A549 (cell line): ENCODE data around the gene BTBD16. TPM values are rescaled to one million over a fixed set of nuclear protein-coding genes. Genes with fewer than 3 reads are reported as not detected.

ENCODE experiments used
- ATAC-seq, 2 experiments: fragments of 200-7000 bp in 1 of 2; fragments of >200 bp in 1 of 2; cut with Nextera tagmentation in 1 of 2; cut with Tn5 transposase in 1 of 2; 3 replicates each; pipeline versions ENCODE4 v1.8.0 to v1.9.1; 2018 to 2020; ENCODE audit warnings: mild to moderate bottlenecking in 1 of 2, moderate library complexity in 1 of 2
- CTCF ChIA-PET: fragments of 300-600 bp; sonication (Branson Sonifier 250); formaldehyde crosslinking; extraction: SDS; loops from one replicate; lab custom pipeline; 2021; ENCODE audit warnings: antibody characterized with exemption, inconsistent platforms; lab: Yijun Ruan, JAX
- POLR2A ChIA-PET: fragments of 350-600 bp; formaldehyde crosslinking; extraction: SDS; loops from one replicate; lab custom pipeline; 2021; ENCODE audit warnings: antibody characterized with exemption, inconsistent platforms; lab: Yijun Ruan, JAX
- DNase-seq, 2 experiments: peaks; one replicate each; pipeline versions ENCODE4 v3.0.0 to v3.0.0-alpha.2; 2011 to 2016; ENCODE audit warnings: low read depth in 1 of 2, low spot score in 1 of 2
- FAIRE-seq: peaks from 2 replicates; lab custom pipeline; 2011; peaks lifted over from hg19 to GRCh38; lab: Jason Lieb, UNC
- H3K27ac ChIP-seq, 2 experiments: fragments of >200 bp; sonication (Bioruptor Twin); formaldehyde crosslinking; 3 replicates each; pipeline ENCODE4 v1.5.1; 2016 to 2017
- H3K4me1 ChIP-seq: fragments of >200 bp; sonication (Bioruptor Twin); formaldehyde crosslinking; 3 replicates; pipeline ENCODE4 v1.6.1; 2016
- H3K4me2 ChIP-seq: fragments of >200 bp; sonication (Bioruptor Twin); formaldehyde crosslinking; 3 replicates; pipeline ENCODE4 v1.6.1; 2016
- H3K4me3 ChIP-seq: fragments of >200 bp; sonication (Bioruptor Twin); formaldehyde crosslinking; 3 replicates; pipeline ENCODE4 v1.5.1; 2016
- H3K9me3 ChIP-seq: fragments of >200 bp; sonication (Bioruptor Twin); formaldehyde crosslinking; 3 replicates; pipeline ENCODE4 v1.6.1; 2016
- BHLHE40 ChIP-seq: IDR thresholded peaks from 2 replicates; pipeline ENCODE4 v1.6.1; 2012; ENCODE audit warnings: low read depth, low read length, inconsistent platforms
- CHD2 ChIP-seq: fragments of 150-350 bp; IDR thresholded peaks from 2 replicates; pipeline ENCODE4 v1.6.1; 2014; ENCODE audit warnings: low read length; ENCODE audit not compliant: partially characterized antibody
- CTCF ChIP-seq: fragments of >200 bp; sonication (Bioruptor Twin); formaldehyde crosslinking; IDR thresholded peaks from 3 replicates; pipeline ENCODE4 v1.5.1; 2016
- ELK1 ChIP-seq: fragments of 150-350 bp; IDR thresholded peaks from 2 replicates; pipeline ENCODE4 v1.6.1; 2014; ENCODE audit warnings: low read depth, mild to moderate bottlenecking, low read length
- HEYL ChIP-seq: fragments of 250-450 bp; sonication (Bioruptor Pico); IDR thresholded peaks from 2 replicates; pipeline ENCODE4 v1.8.0; 2021; ENCODE audit warnings: mild to moderate bottlenecking, moderate library complexity
- HMGXB4 ChIP-seq: fragments of 250-450 bp; sonication (Bioruptor Pico); IDR thresholded peaks from 2 replicates; pipeline ENCODE4 v1.5.0; 2021; ENCODE audit warnings: mild to moderate bottlenecking, moderate library complexity, borderline replicate concordance
- HOXA7 ChIP-seq: fragments of 250-450 bp; sonication (Bioruptor Pico); IDR thresholded peaks from 2 replicates; pipeline ENCODE4 v1.5.0; 2020; ENCODE audit warnings: mild to moderate bottlenecking, moderate library complexity
- HOXB13 ChIP-seq: fragments of 250-450 bp; sonication (Bioruptor Pico); IDR thresholded peaks from 2 replicates; pipeline ENCODE4 v1.5.0; 2020; ENCODE audit warnings: low read depth, mild to moderate bottlenecking, moderate library complexity
- HOXB5 ChIP-seq: fragments of 250-450 bp; sonication (Bioruptor Pico); IDR thresholded peaks from 2 replicates; pipeline ENCODE4 v1.5.0; 2020; ENCODE audit warnings: mild to moderate bottlenecking, moderate library complexity
- JUNB ChIP-seq: fragments of >200 bp; sonication (Bioruptor Twin); formaldehyde crosslinking; IDR thresholded peaks from 2 replicates; pipeline ENCODE4 v1.6.1; 2016
- NPAS2 ChIP-seq: fragments of 250-450 bp; sonication (Bioruptor Pico); IDR thresholded peaks from 2 replicates; pipeline ENCODE4 v1.8.0; 2022; ENCODE audit warnings: mild to moderate bottlenecking, moderate library complexity, borderline replicate concordance
- NR3C1 ChIP-seq: fragments of >200 bp; sonication (Bioruptor Twin); formaldehyde crosslinking; IDR thresholded peaks from 3 replicates; pipeline ENCODE4 v1.6.1; 2017
- POLR2AphosphoS2 ChIP-seq: conservative IDR thresholded peaks from 2 replicates; pipeline ENCODE4 v1.6.1; 2012; ENCODE audit warnings: low read length, improper control_type of control experiment, inconsistent platforms
- SMC3 ChIP-seq: fragments of >200 bp; sonication (Bioruptor Twin); formaldehyde crosslinking; IDR thresholded peaks from 3 replicates; pipeline ENCODE4 v1.6.1; 2018; ENCODE audit warnings: inconsistent platforms
- TP53 ChIP-seq: fragments of 250-450 bp; sonication (Bioruptor Pico); IDR thresholded peaks from 2 replicates; pipeline ENCODE4 v1.5.0; 2021; ENCODE audit warnings: mild to moderate bottlenecking, moderate library complexity
- USF2 ChIP-seq: fragments of 450-650 bp; IDR thresholded peaks from 2 replicates; pipeline ENCODE4 v1.6.1; 2014; ENCODE audit warnings: antibody characterized with exemption
- ZFP36 ChIP-seq: fragments of 450-650 bp; IDR thresholded peaks from 2 replicates; pipeline ENCODE4 v1.6.1; 2014; ENCODE audit warnings: borderline replicate concordance; ENCODE audit not compliant: partially characterized antibody
- ZNF302 ChIP-seq: fragments of 250-450 bp; sonication (Bioruptor Pico); IDR thresholded peaks from 2 replicates; pipeline ENCODE4 v1.9.0; 2021; ENCODE audit warnings: inconsistent platforms, mild to moderate bottlenecking, moderate library complexity
- WGBS: methylation state at CpG from one replicate; pipeline ENCODE4 v1.1.6; 2017; ENCODE audit errors: missing lambda C conversion rate; 5-methylcytosine and 5-hydroxymethylcytosine counted together
- polyA plus RNA-seq, 4 experiments: library from polyadenylated mRNA; depleted of rRNA in 3 of 4; stranded (reverse); fragments of >200 nt; fragmentation: RNase III in 1 of 4; extraction: RNeasy Plus Mini Kit Qiagen cat#74134 plus additional on column Dnase treatment in 1 of 4; gene quantifications; 2 replicates in 3 of 4; 3 replicates in 1 of 4; pipeline ENCODE4 v1.2.3, GENCODE V29; 2011 to 2017

Gene BTBD16
- polyA plus RNA-seq, 2 of the 4 experiments (the other 2 are of a cell fraction): 0.32 to 2.1 TPM

- Histone ChIP-seq H3K4me1 (no peaks in the 10 kb centered on the region), H3K4me3 (no peak overlapping the region), H3K9me3 (no peaks in the 10 kb centered on the region)
- CTCF ChIA-PET: interaction anchor here (8.3 kb wide), 1 partner anchor 15 kb away, joined by 64 read pairs; the partner anchor contains the start of gene BTBD16
- no peak for FAIRE-seq
- peak; percentile 52 for TF ChIP-seq ZFP36
- no peak for TF ChIP-seq NPAS2 (CRISPR knock-in tag)
- TF ChIP-seq, all 56 proteins: peak for 1
- DNase-seq: no peak
- no peak for ATAC-seq
- no peak overlapping the region for H3K4me2 ChIP-seq
- H3K27ac ChIP-seq: no peak overlapping the region
- POLR2A ChIA-PET: no interaction called here
- WGBS: 94% methylated on average over 2 of the region's 2 CpGs
Measured at GRCh38 chr10:122253605-122254004, 17.5 kb upstream of the BTBD16 start.

- 95% methylated on average over 5 of the region's 5 CpGs for WGBS
- H3K27ac ChIP-seq: no peak overlapping the region
- H3K4me2 ChIP-seq: no peak overlapping the region
- DNase-seq (no peak), ATAC-seq (no peak), FAIRE-seq (no peak)
- TF ChIP-seq ZFP36: no peak
- no peak for TF ChIP-seq CHD2
- no peak for TF ChIP-seq NR3C1
- no peak for TF ChIP-seq SMC3
- TF ChIP-seq HEYL (CRISPR knock-in tag): no peak
- no peak for TF ChIP-seq HOXB5 (CRISPR knock-in tag)
- no peak for TF ChIP-seq JUNB
- TF ChIP-seq HOXA7 (CRISPR knock-in tag): no peak
- no peak for TF ChIP-seq HOXB13 (CRISPR knock-in tag)
- no peak for TF ChIP-seq POLR2AphosphoS2
- no peak overlapping the region for H3K4me3 ChIP-seq
- no peaks in the 10 kb centered on the region for H3K9me3 ChIP-seq
- CTCF ChIA-PET: interaction anchor here (0.8 to 8.3 kb wide), 2 partner anchors 8 to 14 kb away, joined by 3 to 64 read pairs; partner anchors contain the start of gene BTBD16
- H3K4me1 ChIP-seq: no peaks in the 10 kb centered on the region
- POLR2A ChIA-PET: no interaction called here
Measured at GRCh38 chr10:122254831-122255230, 16.3 kb upstream of the BTBD16 start.

- H3K4me1 ChIP-seq: no peaks in the 10 kb centered on the region
Measured at GRCh38 chr10:122255509-122256301, 15.4 kb upstream of the BTBD16 start.

GRCh38 chr10:122257041-122257440 is 14.1 kb upstream of the BTBD16 start:
- CTCF ChIA-PET: interaction anchor here (8.3 kb wide), 1 partner anchor 12 kb away, joined by 64 read pairs; the partner anchor contains the start of gene BTBD16

More at GRCh38 chr10:122255509-122256301, 15.4 kb upstream of the BTBD16 start:
- no peak for TF ChIP-seq ZNF302
- no peak for TF ChIP-seq BHLHE40
- TF ChIP-seq HMGXB4 (CRISPR knock-in tag): no peak
- Histone ChIP-seq H3K9me3 (no peaks in the 10 kb centered on the region), H3K4me3 (no peak overlapping the region), H3K27ac (no peak overlapping the region), H3K4me2 (no peak overlapping the region)
- POLR2A ChIA-PET: no interaction called here
- CTCF ChIA-PET: interaction anchor here (0.6 to 8.3 kb wide), 3 partner anchors 9 to 184 kb away, joined by 3 to 64 read pairs (median 3); partner anchors contain the start of gene BTBD16
- no peak for ATAC-seq
- 89% methylated on average over 14 of the region's 14 CpGs for WGBS
- no peak for DNase-seq
- FAIRE-seq: no peak

More at GRCh38 chr10:122257041-122257440, 14.1 kb upstream of the BTBD16 start:
- no peak overlapping the region for H3K4me3 ChIP-seq
- H3K4me1 ChIP-seq: no peaks in the 10 kb centered on the region
- ATAC-seq (no peak), DNase-seq (no peak), FAIRE-seq (no peak)
- no peak overlapping the region for H3K27ac ChIP-seq
- 88% methylated on average over 3 of the region's 3 CpGs for WGBS
- H3K9me3 ChIP-seq: peaks cover 12% of the 10 kb centered on the region
- POLR2A ChIA-PET: no interaction called here
- H3K4me2 ChIP-seq: no peak overlapping the region
- TF ChIP-seq SMC3: no peak
- TF ChIP-seq ZFP36: no peak
- TF ChIP-seq ELK1: no peak
- no peak for TF ChIP-seq CTCF
- TF ChIP-seq USF2: no peak
- no peak for TF ChIP-seq TP53 (CRISPR knock-in tag)
